Natural killer cell (primary cell): Measurements from ENCODE around the gene HSPB8. TPM values are rescaled to one million over a fixed set of nuclear protein-coding genes. Genes with fewer than 3 reads are reported as not detected.

Experiments
- ATAC-seq, 3 donors: fragments of 150-1000 bp in 2 of 3; fragments of 200-7000 bp in 1 of 3; cut with Tn5 transposase; 1 replicate in 1 of 3; 2 replicates in 2 of 3; pipeline ENCODE4 v1.10.0; 2021; ENCODE audit warnings: mild to moderate bottlenecking in 2 of 3, moderate library complexity in 2 of 3
- DNase-seq, 2 donors: peaks; one replicate each; pipeline versions ENCODE4 v3.0.0 to v3.0.0-alpha.2; 2013 to 2021; ENCODE audit warnings: mixed read lengths in 1 of 2
- H3K27ac ChIP-seq: one replicate; pipeline ENCODE4 v1.5.1; 2013; ENCODE audit warnings: mild to moderate bottlenecking, low read length
- H3K27me3 ChIP-seq: one replicate; pipeline ENCODE4 v1.6.1; 2013; ENCODE audit warnings: low read length; ENCODE audit not compliant: control insufficient read depth, insufficient read depth
- H3K36me3 ChIP-seq: one replicate; pipeline ENCODE4 v1.6.1; 2013; ENCODE audit warnings: low read length; ENCODE audit not compliant: control insufficient read depth, insufficient read depth
- H3K4me1 ChIP-seq: one replicate; pipeline ENCODE4 v1.6.1; 2013; ENCODE audit warnings: low read length; ENCODE audit not compliant: control insufficient read depth, insufficient read depth
- H3K4me3 ChIP-seq: one replicate; pipeline ENCODE4 v1.5.1; 2013; ENCODE audit warnings: low read length
- H3K9me3 ChIP-seq: one replicate; pipeline ENCODE4 v1.6.1; 2013; ENCODE audit warnings: low read length; ENCODE audit not compliant: control insufficient read depth, insufficient read depth
- H3K27ac Mint-ChIP-seq, 2 donors: one replicate each; pipeline ENCODE4 v1.8.0; 2022; ENCODE audit warnings: mild to moderate bottlenecking in 2 of 2, mixed read lengths in 2 of 2, moderate library complexity in 1 of 2
- H3K27me3 Mint-ChIP-seq, 2 donors: one replicate each; pipeline ENCODE4 v1.8.0; 2022; ENCODE audit warnings: low read depth in 2 of 2, mixed read lengths in 2 of 2
- H3K36me3 Mint-ChIP-seq: one replicate; pipeline ENCODE4 v1.8.0; 2022; ENCODE audit warnings: mixed read lengths
- H3K4me1 Mint-ChIP-seq, 2 donors: one replicate each; pipeline ENCODE4 v1.8.0; 2022; ENCODE audit warnings: mixed read lengths in 2 of 2
- H3K4me3 Mint-ChIP-seq: one replicate; pipeline ENCODE4 v1.8.0; 2022; ENCODE audit warnings: mild to moderate bottlenecking, moderate library complexity, mixed read lengths
- H3K9me3 Mint-ChIP-seq, 2 donors: one replicate each; pipeline ENCODE4 v1.8.0; 2022; ENCODE audit warnings: mixed read lengths in 2 of 2
- WGBS: methylation state at CpG from one replicate; pipeline ENCODE4 v1.1.7; 2013; ENCODE audit warnings: missing lambda C conversion rate; ENCODE audit not compliant: insufficient coverage; 5-methylcytosine and 5-hydroxymethylcytosine counted together
- intact Hi-C: fragments of 100-400 bp; cut with micrococcal nuclease; formaldehyde crosslinking; loops from one replicate; pipeline ENCODE4 v1.14.2; 2022
- total RNA-seq, 4 donors: library from RNA; stranded (reverse); fragments of 120-200 nt in 1 of 4; gene quantifications; one replicate each; pipeline versions ENCODE4 v1.2.3 to v1.2.4, GENCODE V29; 2013 to 2022
- TF ChIP-seq, protein P1 (sequence below): fragments of 200-600 bp; IDR thresholded peaks from one replicate; pipeline ENCODE4 v1.8.0; 2022; ENCODE audit warnings: antibody characterized with exemption

HSPB8 gene
- total RNA-seq, 3 donors from 2014 or later (not counting 1 experiment from before 2014, with no cell fraction given): not detected

DNA sequence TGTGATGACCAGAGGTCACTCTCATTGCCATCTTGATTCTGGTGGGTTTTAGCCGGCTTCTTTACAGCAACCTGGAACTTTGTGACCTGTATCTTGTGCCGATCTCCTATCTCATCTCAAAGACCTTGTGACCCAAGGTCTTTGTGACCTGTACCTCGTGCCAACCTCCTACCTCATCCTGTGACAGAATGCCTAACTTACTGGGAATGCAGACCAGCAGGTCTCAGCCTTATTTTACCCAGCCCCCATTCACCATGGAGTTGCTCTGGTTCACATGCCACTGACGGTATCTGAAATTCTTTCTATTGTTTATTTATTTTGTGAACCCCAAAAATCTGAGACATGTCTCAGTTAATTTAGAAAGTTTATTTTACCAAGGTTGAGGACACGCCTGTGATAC is 7.4 kb upstream of the HSPB8 start:
- Histone ChIP-seq H3K27ac (no peak overlapping the region), H3K27me3 (no peaks in the 10 kb centered on the region), H3K9me3 (no peaks in the 10 kb centered on the region), H3K4me3 (no peak overlapping the region), H3K4me1 (no peaks in the 10 kb centered on the region), H3K36me3 (no peaks in the 10 kb centered on the region)
- Mint-ChIP-seq H3K36me3 (no peaks in the 10 kb centered on the region), H3K4me3 (no peak overlapping the region), H3K4me1 (no peaks in the 10 kb centered on the region), H3K9me3 (no peaks in the 10 kb centered on the region), H3K27ac (no peak overlapping the region), H3K27me3 (peaks cover 1 to 10% of the 10 kb centered on the region in 2 donors)
- 88% methylated on average over 5 of the region's 5 CpGs for WGBS
- no peak for ATAC-seq
- TF ChIP-seq, protein P1, sequence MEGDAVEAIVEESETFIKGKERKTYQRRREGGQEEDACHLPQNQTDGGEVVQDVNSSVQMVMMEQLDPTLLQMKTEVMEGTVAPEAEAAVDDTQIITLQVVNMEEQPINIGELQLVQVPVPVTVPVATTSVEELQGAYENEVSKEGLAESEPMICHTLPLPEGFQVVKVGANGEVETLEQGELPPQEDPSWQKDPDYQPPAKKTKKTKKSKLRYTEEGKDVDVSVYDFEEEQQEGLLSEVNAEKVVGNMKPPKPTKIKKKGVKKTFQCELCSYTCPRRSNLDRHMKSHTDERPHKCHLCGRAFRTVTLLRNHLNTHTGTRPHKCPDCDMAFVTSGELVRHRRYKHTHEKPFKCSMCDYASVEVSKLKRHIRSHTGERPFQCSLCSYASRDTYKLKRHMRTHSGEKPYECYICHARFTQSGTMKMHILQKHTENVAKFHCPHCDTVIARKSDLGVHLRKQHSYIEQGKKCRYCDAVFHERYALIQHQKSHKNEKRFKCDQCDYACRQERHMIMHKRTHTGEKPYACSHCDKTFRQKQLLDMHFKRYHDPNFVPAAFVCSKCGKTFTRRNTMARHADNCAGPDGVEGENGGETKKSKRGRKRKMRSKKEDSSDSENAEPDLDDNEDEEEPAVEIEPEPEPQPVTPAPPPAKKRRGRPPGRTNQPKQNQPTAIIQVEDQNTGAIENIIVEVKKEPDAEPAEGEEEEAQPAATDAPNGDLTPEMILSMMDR: no peak
- intact Hi-C loops: no loop called here
- DNase-seq: no peak

DNA sequence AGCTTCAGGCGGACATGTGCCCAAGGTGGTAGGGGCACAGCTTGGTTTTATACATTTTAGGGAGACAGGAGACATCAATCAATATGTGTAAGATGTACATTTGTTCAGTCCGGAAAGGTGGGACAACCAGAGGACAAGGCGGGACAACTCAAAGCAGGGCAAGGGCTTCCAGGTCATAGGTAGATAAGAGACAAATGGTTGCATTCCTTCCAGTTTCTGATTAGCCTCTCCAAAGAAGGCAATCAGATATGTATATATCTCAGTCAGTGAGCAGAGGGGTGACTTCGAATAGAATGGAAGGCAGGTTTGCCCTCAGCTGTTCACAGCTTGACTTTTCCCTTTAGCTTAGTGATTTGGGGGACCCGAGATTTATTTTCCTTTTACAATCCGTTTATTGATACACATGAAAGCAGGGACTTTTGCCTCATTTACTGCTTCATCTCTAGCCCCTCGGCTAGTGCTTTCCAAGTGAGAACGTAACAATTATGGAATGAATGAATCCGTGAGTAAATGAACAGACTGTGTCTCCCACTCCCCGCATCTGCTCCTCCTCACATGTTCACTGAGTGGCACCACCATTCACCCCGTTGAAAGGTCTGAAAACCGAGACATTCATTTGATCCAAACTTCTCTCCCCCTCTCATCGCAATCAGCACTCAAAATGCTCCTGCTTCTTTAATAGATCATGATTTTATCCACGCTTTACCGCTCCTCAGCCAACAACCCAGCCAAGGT is 6.9 kb upstream of the HSPB8 start:
- H3K9me3 Mint-ChIP-seq: no peaks in the 10 kb centered on the region
- H3K27ac Mint-ChIP-seq: no peak overlapping the region
- peaks cover 3 to 15% of the 10 kb centered on the region in 2 donors for H3K27me3 Mint-ChIP-seq
- Histone ChIP-seq H3K4me3 (no peak overlapping the region), H3K4me1 (no peaks in the 10 kb centered on the region), H3K9me3 (no peaks in the 10 kb centered on the region), H3K36me3 (no peaks in the 10 kb centered on the region), H3K27ac (no peak overlapping the region), H3K27me3 (no peaks in the 10 kb centered on the region)
- H3K4me3 Mint-ChIP-seq: no peak overlapping the region
- no peaks in the 10 kb centered on the region for H3K36me3 Mint-ChIP-seq
- no peak for ATAC-seq
- no peak for DNase-seq
- WGBS: 78% methylated on average over 15 of the region's 15 CpGs
- no peaks in the 10 kb centered on the region for H3K4me1 Mint-ChIP-seq
- TF ChIP-seq, protein P1: no peak
- intact Hi-C loops: no loop called here

- ATAC-seq (no peak), DNase-seq (no peak)
- Histone ChIP-seq H3K36me3 (no peaks in the 10 kb centered on the region), H3K27me3 (peaks cover 4% of the 10 kb centered on the region), H3K27ac (no peak overlapping the region), H3K9me3 (no peaks in the 10 kb centered on the region), H3K4me3 (no peak overlapping the region), H3K4me1 (no peaks in the 10 kb centered on the region)
- peaks cover 13 to 22% of the 10 kb centered on the region in 2 donors for H3K27me3 Mint-ChIP-seq
- TF ChIP-seq, protein P1: no peak
- no peaks in the 10 kb centered on the region for H3K4me1 Mint-ChIP-seq
- WGBS: 63% methylated on average over 5 of the region's 5 CpGs
- H3K9me3 Mint-ChIP-seq: no peaks in the 10 kb centered on the region
- H3K27ac Mint-ChIP-seq: no peak overlapping the region
- intact Hi-C loops: no loop called here
- H3K4me3 Mint-ChIP-seq: no peak overlapping the region
- no peaks in the 10 kb centered on the region for H3K36me3 Mint-ChIP-seq
These were observed 3.6 kb upstream of the HSPB8 start for GRCh38 chr12:119175081-119175480.
